Measurements from ENCODE around the gene PACRG.

DNA sequence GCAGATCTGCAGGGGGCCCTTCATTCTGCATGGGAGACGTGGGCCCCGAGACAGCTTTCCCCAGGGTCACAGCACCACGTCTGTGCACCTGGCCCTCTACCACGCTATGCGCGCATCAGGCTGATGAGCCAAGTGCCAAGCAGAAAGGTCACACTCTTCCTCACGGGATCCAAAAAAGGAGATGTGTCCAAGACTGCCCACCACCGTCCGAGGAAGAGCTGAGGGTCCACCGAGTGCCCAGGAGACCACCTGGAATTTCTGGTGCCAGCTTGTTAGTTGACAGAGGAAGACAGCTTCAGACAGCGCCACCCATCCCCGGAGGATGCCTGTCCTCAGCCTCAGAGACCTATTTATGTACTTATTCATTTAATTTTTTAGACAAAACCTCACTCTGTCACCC lies 609.2 kb downstream of the PACRG start:
- TF ChIP-seq FOXJ3 (CRISPR knock-in tag; IDR thresholded peaks at IDR 0.05; ENCODE audit: borderline replicate concordance): no peak
- TF ChIP-seq, protein P1, sequence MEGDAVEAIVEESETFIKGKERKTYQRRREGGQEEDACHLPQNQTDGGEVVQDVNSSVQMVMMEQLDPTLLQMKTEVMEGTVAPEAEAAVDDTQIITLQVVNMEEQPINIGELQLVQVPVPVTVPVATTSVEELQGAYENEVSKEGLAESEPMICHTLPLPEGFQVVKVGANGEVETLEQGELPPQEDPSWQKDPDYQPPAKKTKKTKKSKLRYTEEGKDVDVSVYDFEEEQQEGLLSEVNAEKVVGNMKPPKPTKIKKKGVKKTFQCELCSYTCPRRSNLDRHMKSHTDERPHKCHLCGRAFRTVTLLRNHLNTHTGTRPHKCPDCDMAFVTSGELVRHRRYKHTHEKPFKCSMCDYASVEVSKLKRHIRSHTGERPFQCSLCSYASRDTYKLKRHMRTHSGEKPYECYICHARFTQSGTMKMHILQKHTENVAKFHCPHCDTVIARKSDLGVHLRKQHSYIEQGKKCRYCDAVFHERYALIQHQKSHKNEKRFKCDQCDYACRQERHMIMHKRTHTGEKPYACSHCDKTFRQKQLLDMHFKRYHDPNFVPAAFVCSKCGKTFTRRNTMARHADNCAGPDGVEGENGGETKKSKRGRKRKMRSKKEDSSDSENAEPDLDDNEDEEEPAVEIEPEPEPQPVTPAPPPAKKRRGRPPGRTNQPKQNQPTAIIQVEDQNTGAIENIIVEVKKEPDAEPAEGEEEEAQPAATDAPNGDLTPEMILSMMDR (IDR thresholded peaks at IDR 0.05): no peak
- no peak for TF ChIP-seq OVOL2 (CRISPR knock-in tag; IDR thresholded peaks at IDR 0.05; ENCODE audit: borderline replicate concordance)
- no peak for TF ChIP-seq FOXP1 (CRISPR knock-in tag; IDR thresholded peaks at IDR 0.05; ENCODE audit: borderline replicate concordance)
